NCI-H2081 (cell line): ENCODE measurements around the gene CENPT.
"Not testable (repeated sequence)": the region's sequence is repeated elsewhere in the genome, so short reads cannot be mapped to it uniquely, and the experiment has no call there.

Source experiments
- DNase-seq, 2 experiments: peaks; one replicate each; lab custom pipeline; 2025; lab: John Stamatoyannopoulos, UW

CENPT gene

DNA sequence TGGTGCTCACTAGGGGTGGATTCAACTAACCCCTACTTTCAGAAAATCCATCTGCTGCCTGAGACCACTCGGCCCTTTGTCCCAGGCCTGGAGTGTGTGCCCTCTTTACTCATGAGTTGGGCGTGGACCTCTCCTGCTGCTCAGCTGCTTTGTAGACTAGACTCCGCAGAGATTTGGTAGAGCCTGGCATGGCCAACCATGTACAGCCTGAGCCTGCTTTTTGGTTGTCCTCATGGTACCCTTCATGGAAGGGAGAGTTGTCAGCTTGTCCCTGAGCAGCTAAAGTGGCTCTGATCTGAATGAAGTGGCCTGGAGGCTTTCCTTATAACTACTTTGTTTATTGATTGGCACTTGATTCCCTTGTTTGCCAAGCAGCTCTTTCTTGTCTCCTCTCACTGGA lies 26.9 kb upstream of the CENPT start:
- DNase-seq, result no peak

DNA sequence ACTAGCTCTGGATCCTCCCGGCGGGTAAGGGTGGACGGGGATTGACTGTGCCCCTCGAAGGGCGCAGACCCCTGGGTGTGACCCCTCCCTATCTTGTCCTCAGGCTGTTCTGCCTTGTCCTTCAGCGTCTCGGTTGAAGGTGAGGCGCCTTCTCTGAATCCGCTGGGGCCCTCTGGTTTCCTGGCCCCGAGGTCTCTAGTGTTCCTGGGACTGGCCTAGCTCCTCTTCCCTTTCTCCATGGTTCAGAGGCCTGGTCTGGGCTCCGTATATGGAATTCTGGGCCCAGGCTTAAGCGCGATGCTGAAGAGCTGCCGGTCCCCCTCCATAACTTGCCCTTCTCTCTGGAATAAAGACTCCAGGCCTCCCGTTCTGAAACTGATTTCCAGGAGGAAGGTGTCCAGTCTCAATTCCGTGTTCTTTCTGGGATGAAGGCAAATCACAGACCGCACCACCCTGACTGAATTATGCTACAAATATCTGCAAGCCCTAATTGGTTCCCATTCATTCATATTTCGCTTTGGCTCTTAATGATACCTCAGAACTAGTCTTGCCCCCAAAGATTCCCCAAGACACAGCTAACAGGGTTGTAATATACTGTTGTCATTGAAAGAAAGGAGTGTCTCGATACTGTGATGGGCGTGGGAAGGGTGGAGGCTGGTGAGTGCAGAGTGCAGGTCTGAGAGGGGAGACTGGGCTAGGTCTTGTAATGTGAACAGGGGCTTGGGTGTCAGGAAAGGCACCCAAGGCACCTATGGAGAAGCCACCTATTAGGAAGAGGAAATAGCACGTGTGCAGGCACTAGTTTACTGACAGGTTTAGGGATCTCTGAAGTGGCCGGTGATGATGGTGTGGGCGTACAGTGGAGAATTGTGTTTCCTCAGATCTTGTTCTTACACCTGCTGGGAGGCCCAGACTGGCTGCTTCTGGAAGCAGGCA lies 26.2 kb upstream of the CENPT start:
- DNase-seq, result no peak

DNA sequence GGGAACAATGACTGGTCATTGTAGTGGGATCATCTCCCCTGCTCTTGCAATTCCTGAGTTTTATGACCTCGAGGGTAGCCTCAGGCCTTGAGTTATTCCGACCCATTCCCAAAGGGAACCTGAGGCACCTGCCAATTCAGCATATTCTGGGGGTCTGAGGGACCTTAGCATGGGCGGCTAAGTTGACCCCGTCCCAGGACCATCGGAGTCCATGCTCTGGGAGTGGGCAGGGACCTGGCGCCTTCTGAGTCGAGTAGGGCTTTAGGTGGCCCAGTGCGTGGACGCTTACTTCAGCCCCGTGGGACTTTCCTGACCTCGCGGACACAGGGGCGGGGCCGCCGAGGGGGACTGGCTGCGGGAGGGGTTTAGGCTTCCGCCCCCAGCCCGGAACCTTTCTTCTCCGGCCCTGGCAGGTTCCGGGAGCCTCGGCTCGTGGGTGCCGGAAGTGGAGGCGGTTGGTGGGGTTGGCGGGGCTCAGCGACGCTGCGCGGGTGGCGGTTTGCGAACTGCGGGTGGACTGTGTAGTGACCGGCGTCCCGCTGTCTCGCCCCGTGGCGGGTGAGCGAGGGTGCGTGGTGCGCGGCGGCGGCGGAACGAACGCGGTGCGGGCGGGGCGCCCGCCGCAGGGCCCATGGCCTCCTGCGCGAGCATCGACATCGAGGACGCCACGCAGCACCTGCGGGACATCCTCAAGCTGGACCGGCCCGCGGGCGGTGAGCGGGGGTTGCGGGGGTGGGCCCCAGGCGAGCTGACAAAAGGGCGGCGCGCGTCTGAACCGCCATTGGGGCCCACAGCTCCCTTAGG lies 25.3 kb upstream of the CENPT start, which contains the start of gene EDC4:
Gene EDC4 (plus strand): TSS at position 422 of the 804 bp plus-strand sequence. CDS start 210 bp downstream, at position 632.
- DNase-seq, result peak; percentile 24 to 54

GRCh38 chr16:67872131-67872630 lies 24.7 kb upstream of the CENPT start:
- no peak for DNase-seq

DNA sequence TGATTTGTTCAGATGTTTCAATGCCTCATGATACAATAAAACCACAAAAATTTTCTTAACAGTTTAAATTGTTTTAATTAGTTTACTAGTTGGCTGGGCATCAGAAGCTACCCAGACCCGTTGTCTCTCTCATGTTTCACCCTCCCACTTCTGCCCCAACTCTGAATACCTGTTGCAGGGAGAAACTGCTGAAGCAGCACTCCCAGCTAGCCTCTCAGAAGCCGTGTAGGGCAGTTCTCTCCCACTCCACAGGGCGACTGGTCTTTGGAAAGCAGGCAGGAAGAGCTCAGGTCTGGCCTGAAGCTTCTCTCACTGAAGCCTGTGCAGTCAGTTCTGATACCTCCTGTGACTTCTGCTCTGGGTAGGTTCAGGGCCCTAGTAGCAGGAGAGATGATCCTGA lies 23.8 kb upstream of the CENPT start:
- no peak for DNase-seq

DNA sequence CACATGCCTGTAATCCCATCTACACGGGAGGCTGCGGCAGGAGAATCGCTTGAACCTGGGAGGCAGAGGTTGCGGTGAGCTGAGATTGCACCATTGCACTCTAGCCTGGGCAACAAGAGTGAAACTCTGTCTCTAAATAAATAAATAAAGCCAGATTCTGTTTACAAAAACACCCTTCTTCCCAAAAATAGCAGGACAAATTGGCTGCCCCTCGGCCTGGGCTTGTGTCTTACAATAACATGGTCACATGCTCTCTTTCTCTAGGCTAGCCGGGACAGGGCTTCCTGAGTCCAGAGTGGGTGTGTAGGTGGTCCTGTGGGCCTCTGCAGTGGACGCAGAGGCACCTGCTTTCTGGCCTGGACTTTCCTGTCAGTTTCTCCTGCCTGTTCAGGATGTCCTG lies 22.2 kb upstream of the CENPT start:
- DNase-seq, result no peak

- DNase-seq, result no peak
Observed at GRCh38 chr16:67868290-67868689, 20.8 kb upstream of the CENPT start.

- DNase-seq, result no peak
Observed at GRCh38 chr16:67865318-67865717, 17.8 kb upstream of the CENPT start.

DNA sequence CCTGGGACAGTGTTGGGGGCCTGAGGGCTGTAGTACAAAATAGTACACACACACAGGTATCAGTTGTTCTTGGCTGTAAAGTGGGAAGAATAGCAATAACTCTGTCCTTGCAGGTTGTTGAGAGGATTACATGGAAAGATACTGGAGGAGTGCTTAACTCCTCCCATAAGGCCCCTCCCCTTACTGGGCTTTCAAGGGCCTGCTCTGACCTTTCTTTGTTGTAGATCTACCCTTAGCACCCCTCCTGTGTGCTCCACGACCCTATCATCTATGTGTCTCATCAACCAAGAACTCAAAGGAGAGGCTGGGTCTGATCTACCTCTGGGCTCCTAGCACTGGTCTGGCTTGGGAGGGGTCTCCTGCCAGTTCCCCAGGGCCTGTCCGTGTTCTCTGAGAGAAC lies 17.1 kb upstream of the CENPT start:
- no peak for DNase-seq

- not testable (repeated sequence) for DNase-seq
Observed at GRCh38 chr16:67864044-67864443, 16.6 kb upstream of the CENPT start.

- DNase-seq, result no peak
Observed at GRCh38 chr16:67862623-67863583, 15.4 kb upstream of the CENPT start.

DNA sequence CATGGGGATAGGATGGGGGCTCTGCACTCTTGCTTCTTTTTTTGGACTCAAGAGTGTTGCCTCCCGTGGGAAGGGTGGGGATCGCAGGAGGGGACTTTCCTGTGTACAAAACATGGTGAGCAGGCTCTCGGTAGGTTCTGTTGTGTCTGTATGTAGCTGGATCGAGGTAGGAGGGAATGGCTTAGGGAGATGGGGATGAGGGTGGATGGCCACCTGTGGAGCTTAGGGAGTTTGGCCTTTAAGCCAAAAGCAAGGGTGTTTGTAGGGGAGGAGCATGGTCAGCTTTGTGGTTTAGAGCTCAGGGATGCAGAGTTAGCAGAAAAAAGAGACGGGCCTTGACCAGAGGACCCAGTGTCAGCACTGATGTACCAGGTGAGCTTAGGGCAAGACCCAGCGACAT lies 14.4 kb upstream of the CENPT start:
- DNase-seq, result no peak

- DNase-seq, result no peak
Observed at GRCh38 chr16:67860589-67861398, 13.3 kb upstream of the CENPT start.

- DNase-seq, result no peak
Observed at GRCh38 chr16:67858500-67858899, 11.0 kb upstream of the CENPT start.

- peak; percentile 60 to 81 for DNase-seq
Observed at GRCh38 chr16:67857547-67858233, 10.2 kb upstream of the CENPT start.

- no peak for DNase-seq
Observed at GRCh38 chr16:67856927-67857546, 9.5 kb upstream of the CENPT start.

DNA sequence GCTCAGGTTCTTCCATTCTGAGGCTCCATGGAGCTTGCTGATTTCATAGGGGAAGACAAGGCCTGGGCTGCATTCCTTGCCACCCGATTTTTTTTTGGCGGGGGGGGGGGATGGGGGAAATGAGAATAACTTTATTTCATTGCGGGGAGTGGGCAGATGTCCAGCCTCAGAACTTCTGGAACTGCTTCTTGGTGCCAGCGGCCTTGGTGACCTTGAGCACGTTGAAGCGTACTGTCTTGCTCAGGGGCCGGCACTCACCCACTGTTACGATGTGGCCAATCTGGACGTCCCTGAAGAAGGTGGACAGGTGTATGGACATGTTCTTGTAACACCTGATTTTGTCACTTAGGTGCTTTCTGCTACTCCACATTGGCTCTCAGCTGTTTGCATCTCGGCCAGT lies 8.3 kb upstream of the CENPT start:
- DNase-seq, result no peak

DNA sequence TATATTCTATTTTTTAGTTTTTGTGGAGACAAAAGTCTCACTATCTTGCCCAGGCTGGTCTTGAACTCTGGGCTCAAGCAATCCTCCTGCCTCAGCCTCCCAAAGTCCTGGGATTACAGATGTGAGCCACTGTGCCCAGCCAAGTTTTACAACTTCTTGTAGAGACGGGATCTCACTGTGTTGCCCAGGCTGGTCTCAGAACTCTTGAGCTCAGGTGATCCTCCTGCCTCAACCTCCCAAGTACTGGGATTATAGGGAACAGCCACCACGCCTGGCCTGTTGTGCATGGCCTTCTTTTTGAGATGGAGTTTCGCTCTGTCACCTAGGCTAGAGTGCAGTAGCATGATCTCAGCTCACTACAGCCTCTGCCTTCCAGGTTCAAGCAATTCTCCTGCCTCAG lies 6.2 kb upstream of the CENPT start:
- DNase-seq, result no peak

DNA sequence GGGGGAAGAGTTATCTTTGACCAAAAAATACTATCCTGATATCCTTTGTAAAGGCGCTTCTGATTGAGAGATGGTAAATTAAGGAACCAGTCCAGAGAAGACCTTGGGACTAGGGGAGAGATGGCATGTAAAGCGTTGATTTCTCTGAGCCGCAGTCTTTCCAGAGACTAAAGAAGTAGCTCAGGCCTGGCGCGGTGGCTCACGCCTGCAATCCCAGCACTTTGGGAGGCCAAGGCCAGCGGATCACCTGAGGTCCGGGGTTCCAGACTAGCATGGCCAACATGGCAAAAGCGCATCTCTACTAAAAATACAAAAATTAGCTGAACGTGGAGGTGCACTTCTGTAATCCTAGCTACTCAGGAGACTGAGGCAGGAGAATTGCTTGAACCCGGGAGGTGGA lies 625 bp upstream of the CENPT start:
- DNase-seq, result no peak
